VCaP (cell line): ENCODE measurements around the gene GRIK3.
A peak's percentile ranks its signal among the peaks of the same experiment; 100 is the strongest.
"Not testable (repeated sequence)": the region's sequence is repeated elsewhere in the genome, so short reads cannot be mapped to it uniquely, and the experiment has no call there.

Experiments
- H3K27ac ChIP-seq: fragments of 450-650 bp; 2 replicates; pipeline ENCODE4 v1.5.1; 2017
- CTCF ChIP-seq: fragments of 450-650 bp; conservative IDR thresholded peaks from 2 replicates; pipeline ENCODE4 v1.5.1; 2017; ENCODE audit warnings: mild to moderate bottlenecking, moderate library complexity

GRIK3 gene

GRCh38 chr1:37034121-37035013 is at the start of gene GRIK3:
Gene GRIK3 (minus strand): TSS chr1:37034515. CDS start chr1:37034108, 407 bp downstream.
- no peak; the same call in 1 of the 2 replicates for TF ChIP-seq CTCF
- no peak within 1 kb of the TSS for H3K27ac ChIP-seq

GRCh38 chr1:37084013-37084412 is 49.7 kb upstream of the GRIK3 start:
- TF ChIP-seq CTCF: no peak
- H3K27ac ChIP-seq: no peak overlapping the region

GRCh38 chr1:37083603-37084002 is 49.3 kb upstream of the GRIK3 start:
- TF ChIP-seq CTCF: no peak
- no peak overlapping the region for H3K27ac ChIP-seq

- H3K27ac ChIP-seq: not testable (repeated sequence)
Measured at GRCh38 chr1:37080296-37080986, 46.1 kb upstream of the GRIK3 start.

- no peak for TF ChIP-seq CTCF
- H3K27ac ChIP-seq: peak overlapping the region; percentile 54
Measured at GRCh38 chr1:37078866-37079265, 44.6 kb upstream of the GRIK3 start.

GRCh38 chr1:37076168-37076567 is 41.9 kb upstream of the GRIK3 start:
- no peak overlapping the region for H3K27ac ChIP-seq
- no peak for TF ChIP-seq CTCF

GRCh38 chr1:37073854-37074379 is 39.6 kb upstream of the GRIK3 start:
- TF ChIP-seq CTCF: no peak

More at GRCh38 chr1:37073854-37074379, 39.6 kb upstream of the GRIK3 start:
- H3K27ac ChIP-seq: no peak overlapping the region
